Brain microvascular endothelial cell (primary cell): Measurements from ENCODE around the gene IGF2BP3.

Experiments used
- DNase-seq: peaks from one replicate; pipeline ENCODE4 v3.0.0-alpha.2; 2020
- H3K27ac ChIP-seq: fragments of 250-450 bp; sonication (Bioruptor Pico); 2 replicates; pipeline ENCODE4 v1.5.1; 2020; ENCODE audit warnings: mild to moderate bottlenecking, moderate library complexity
- H3K27me3 ChIP-seq: fragments of 250-450 bp; sonication (Bioruptor Pico); replicated peaks from 2 replicates; pipeline ENCODE4 v1.5.1; 2020; ENCODE audit warnings: mild to moderate bottlenecking
- H3K36me3 ChIP-seq: fragments of 250-450 bp; sonication (Bioruptor Pico); replicated peaks from 2 replicates; pipeline ENCODE4 v1.5.1; 2020; ENCODE audit warnings: mild to moderate bottlenecking
- H3K4me3 ChIP-seq: 2 replicates; pipeline ENCODE4 v1.5.1; 2011; ENCODE audit warnings: low read depth, mild to moderate bottlenecking, control low read depth, low read length, moderate library complexity
- in situ Hi-C: cut with HindIII; loops from 2 replicates; pipeline ENCODE4 v1.10.0; 2017; ENCODE audit warnings: low sequenced_read_pairs, low pct_ligation_motif_present
- TF ChIP-seq, protein P1 (sequence below): IDR thresholded peaks from 2 replicates; pipeline ENCODE4 v1.5.1; 2011; ENCODE audit warnings: low read depth, mild to moderate bottlenecking, moderate library complexity, low read length, control low read depth, inconsistent platforms; ENCODE audit errors: missing control alignments

Gene IGF2BP3

DNA sequence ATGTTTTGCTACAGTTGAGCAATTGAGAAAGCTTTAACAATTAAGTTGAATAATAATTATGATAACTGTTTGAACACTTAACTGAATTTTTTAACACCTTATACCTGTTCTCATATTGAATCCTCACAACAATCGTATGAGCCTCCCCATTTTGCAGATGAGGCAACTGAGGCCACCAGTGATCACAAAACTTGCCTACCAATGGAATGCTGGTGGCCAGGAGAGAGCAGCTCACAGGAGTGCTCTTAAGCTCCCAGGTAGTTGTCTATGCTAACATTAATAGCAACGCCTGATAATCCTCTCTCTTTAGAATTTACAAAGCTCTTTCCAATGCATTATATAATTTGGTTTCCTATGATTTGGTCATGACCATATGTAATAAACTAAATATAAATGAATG, 202.1 kb downstream of the IGF2BP3 start:
- in situ Hi-C loops = no loop called here
- H3K36me3 ChIP-seq = no peaks in the 10 kb centered on the region

DNA sequence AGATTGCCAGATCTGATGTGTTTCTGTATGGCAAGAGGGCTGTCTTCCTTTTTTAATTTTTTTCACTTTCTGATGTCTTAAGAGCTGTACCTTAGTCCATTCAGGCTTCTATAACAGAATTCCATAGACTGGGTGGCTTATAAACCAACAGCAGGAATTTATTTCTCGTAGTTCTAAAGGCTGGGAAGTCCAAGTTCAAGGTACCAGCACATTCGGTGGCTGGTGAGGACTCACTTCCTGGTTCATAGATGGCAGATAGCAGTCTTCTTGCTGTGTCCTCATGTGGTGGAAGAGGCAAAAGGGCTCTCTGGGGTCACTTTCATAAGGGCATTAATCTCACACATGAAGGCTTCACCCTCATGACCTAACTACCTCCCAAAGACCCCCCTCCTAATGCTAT, 202.9 kb downstream of the IGF2BP3 start:
- TF ChIP-seq, protein P1, sequence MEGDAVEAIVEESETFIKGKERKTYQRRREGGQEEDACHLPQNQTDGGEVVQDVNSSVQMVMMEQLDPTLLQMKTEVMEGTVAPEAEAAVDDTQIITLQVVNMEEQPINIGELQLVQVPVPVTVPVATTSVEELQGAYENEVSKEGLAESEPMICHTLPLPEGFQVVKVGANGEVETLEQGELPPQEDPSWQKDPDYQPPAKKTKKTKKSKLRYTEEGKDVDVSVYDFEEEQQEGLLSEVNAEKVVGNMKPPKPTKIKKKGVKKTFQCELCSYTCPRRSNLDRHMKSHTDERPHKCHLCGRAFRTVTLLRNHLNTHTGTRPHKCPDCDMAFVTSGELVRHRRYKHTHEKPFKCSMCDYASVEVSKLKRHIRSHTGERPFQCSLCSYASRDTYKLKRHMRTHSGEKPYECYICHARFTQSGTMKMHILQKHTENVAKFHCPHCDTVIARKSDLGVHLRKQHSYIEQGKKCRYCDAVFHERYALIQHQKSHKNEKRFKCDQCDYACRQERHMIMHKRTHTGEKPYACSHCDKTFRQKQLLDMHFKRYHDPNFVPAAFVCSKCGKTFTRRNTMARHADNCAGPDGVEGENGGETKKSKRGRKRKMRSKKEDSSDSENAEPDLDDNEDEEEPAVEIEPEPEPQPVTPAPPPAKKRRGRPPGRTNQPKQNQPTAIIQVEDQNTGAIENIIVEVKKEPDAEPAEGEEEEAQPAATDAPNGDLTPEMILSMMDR = no peak
- no peak overlapping the region for H3K4me3 ChIP-seq
- no peaks in the 10 kb centered on the region for H3K36me3 ChIP-seq
- no peak overlapping the region for H3K27ac ChIP-seq
- in situ Hi-C loops = no loop called here
- DNase-seq = no peak
- H3K27me3 ChIP-seq = peaks cover 2% of the 10 kb centered on the region

More for the DNA sequence above, 202.1 kb downstream of the IGF2BP3 start:
- TF ChIP-seq, protein P1 = no peak
- no peak overlapping the region for H3K27ac ChIP-seq
- H3K27me3 ChIP-seq = peaks cover 2% of the 10 kb centered on the region
- H3K4me3 ChIP-seq = no peak overlapping the region
- no peak for DNase-seq

DNA sequence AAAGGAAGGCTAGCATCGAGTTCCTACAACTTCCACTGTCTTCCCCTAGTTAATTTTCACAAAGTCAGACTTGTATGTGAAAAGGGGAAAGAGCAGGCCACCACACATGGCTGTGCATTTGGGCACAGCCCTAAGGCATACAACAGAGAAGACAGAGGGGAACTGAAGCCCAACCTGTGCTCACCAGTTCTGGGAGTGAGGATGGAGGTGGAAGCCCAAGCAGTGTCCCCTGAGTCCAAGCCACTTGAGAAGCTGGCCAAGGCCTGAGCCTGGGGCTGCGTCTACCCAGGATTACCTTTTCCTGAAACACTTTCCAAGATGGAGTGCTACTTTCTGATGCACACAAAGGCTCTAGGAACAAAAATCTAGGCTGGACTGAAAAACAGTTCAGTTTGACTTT, 203.4 kb downstream of the IGF2BP3 start:
- in situ Hi-C loops = no loop called here
- H3K36me3 ChIP-seq = no peaks in the 10 kb centered on the region
- TF ChIP-seq, protein P1 = no peak

DNA sequence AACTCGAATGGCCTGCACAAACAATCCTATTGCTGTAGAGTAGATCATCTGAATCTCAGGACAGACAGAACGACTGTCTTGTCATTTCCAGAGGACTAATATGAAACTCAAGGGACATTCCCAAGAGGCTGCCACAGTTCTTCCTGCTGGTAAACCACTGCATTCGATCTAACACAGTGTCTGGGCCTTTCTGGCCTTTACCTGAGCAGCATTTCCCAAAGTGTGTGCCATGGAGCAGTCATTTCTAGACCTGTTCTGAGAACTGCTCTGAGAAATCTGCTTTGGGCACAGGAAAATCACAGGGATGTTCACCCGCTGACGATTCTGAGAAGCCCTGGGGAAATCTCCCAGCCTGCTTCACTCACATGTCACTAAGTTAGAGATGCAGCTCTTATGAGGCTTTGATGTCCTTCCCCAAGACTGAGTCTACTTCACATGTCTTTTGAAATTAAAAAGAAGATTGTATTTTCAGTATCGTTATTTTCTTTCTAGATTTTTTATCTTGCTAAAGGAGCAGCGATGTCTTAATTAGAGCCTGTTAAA, 205.3 kb downstream of the IGF2BP3 start:
- Histone ChIP-seq H3K27ac (no peak overlapping the region), H3K4me3 (no peak overlapping the region), H3K27me3 (no peaks in the 10 kb centered on the region), H3K36me3 (no peaks in the 10 kb centered on the region)
- TF ChIP-seq, protein P1 = no peak
- in situ Hi-C loops = no loop called here
- DNase-seq = no peak

More for the DNA sequence above, 203.4 kb downstream of the IGF2BP3 start:
- peaks cover 2% of the 10 kb centered on the region for H3K27me3 ChIP-seq
- H3K27ac ChIP-seq = no peak overlapping the region
- H3K4me3 ChIP-seq = no peak overlapping the region
- DNase-seq = no peak

DNA sequence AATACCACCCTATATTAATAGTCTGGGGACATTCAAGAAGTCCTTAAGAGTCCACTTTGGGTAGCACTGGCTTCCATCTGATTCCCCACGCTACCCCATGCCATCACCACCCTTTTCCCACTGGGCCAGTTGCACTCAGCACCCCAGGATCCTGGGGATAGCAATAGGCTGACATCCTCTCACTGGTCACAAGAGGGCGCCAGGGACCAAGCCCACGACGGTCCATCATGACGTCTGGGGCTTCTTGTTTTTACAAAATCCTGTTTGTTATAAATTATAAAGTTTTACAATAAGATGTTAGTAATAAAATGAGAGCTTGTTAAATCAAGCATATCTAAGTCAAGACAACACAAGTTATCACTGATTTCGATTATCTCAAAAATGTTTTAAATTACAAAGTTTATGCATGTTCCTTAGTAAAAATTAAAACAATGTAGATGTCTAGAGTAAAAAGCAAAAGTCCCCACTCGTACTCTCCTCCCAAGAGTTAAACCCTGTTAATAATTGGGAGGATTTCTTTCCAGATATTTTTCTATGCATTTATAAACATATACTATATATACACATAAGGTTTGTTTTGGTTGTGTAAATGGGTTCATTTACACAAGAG, 208.3 kb downstream of the IGF2BP3 start:
- H3K27me3 ChIP-seq = no peaks in the 10 kb centered on the region
- no peak overlapping the region for H3K27ac ChIP-seq
- H3K4me3 ChIP-seq = no peak overlapping the region
- H3K36me3 ChIP-seq = no peaks in the 10 kb centered on the region
- TF ChIP-seq, protein P1 = peak; percentile 98
- peak; percentile 54 for DNase-seq
- in situ Hi-C loops = no loop called here

DNA sequence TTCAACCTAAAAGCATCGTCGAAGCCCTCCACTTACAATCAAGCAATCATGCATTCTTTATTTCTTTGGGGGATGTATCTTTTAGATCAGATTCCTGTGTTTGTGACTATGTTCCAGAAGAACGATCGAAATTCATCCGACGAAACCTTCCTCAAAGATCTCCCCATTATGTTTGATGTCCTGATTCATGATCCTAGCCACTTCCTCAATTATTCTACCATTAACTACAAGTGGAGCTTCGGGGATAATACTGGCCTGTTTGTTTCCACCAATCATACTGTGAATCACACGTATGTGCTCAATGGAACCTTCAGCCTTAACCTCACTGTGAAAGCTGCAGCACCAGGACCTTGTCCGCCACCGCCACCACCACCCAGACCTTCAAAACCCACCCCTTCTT, 209.9 kb downstream of the IGF2BP3 start:
- TF ChIP-seq, protein P1 = no peak
- in situ Hi-C loops = no loop called here
- Histone ChIP-seq H3K36me3 (no peaks in the 10 kb centered on the region), H3K27me3 (no peaks in the 10 kb centered on the region), H3K27ac (no peak overlapping the region), H3K4me3 (no peak overlapping the region)
- DNase-seq = no peak
